PC-3 (cell line): ENCODE results near the gene DHX32.

ENCODE experiments used
- CTCF ChIP-seq: fragments of 300-600 bp; sonication (generic); conservative IDR thresholded peaks from 2 replicates; pipeline ENCODE4 v1.5.1; 2017; ENCODE audit warnings: antibody characterized with exemption, low read depth, mild to moderate bottlenecking, low read length
- EZH2phosphoT487 ChIP-seq: fragments of 300-600 bp; sonication (generic); IDR thresholded peaks from 2 replicates; pipeline ENCODE4 v1.6.1; 2018; ENCODE audit warnings: mild to moderate bottlenecking, antibody characterized with exemption, low read length, borderline replicate concordance

DNA sequence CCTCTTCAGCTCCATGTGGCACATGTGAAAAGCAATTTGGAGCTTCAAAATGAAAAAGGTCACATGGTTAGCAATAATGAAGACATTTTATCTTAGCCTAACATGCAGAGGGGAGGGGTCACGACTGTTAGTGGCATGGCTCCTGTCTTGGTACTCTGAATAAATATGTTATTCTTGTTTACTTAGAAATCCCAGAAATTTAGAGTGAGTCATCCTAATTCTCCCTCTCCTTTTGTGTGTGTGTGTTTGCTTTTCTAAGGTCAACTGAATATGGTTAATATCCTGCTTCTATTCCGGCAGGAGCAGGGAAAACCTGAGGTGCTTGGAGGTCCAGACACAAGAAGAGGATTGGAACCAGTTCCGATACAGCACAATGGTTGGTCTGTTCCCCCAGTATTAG lies 40.1 kb downstream of the DHX32 start:
- TF ChIP-seq EZH2phosphoT487 = no peak
- TF ChIP-seq CTCF = no peak
